M059J (cell line): ENCODE measurements around the gene MYBL2. TPM values are rescaled to one million over a fixed set of nuclear protein-coding genes. Genes with fewer than 3 reads are reported as not detected.

ENCODE experiments used
- DNase-seq: peaks from one replicate; pipeline ENCODE4 v3.0.0-alpha.2; 2012; ENCODE audit warnings: low read depth
- total RNA-seq: library from RNA; depleted of rRNA; stranded (reverse); fragments of >200 nt; shearing (Covaris generic); gene quantifications from 2 replicates; pipeline ENCODE4 v1.2.3, GENCODE V29; 2014

MYBL2 gene
- total RNA-seq, 1 experiment from 2014 or later, result 69.4 TPM

DNA sequence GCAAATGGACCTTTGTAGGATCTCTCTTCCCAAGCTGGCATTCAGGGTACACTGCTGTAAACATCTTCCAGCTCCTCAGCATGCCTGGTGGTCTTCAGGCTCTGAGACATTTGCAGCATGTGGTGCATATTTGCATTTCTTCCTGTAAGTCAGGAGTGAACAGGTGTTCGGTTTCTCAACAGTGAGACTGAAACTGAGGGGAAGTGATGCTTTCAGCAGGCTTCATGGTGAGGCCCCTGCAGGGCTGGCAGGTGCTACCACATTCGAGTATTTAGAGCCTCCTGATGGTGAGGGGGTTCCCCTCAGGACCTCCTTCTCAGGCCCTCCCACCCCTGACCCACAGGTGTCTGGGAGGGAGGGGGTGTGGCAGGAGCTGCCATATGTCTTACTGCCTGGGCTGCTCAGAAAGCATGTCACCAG, 15.1 kb downstream of the MYBL2 start:
- no peak for DNase-seq

DNA sequence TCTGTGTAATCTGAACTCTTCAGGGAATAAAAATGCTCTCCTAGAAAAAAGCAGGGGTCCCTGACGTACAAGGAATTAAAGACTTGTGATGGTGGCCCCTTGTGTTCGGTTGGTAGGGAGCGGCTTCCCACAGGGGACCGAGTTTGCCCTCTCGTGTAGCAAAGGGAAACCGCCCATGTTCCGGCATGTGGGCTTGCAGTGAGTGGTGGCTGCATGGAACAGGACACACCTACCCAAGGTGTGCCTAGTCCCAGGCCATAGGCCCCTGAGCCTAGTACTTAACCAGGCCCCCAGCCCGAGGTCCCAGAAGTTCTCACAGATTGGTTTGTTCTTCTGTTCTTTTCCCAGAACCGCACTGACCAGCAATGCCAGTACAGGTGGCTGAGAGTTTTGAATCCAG, 15.5 kb downstream of the MYBL2 start:
- DNase-seq, result no peak

DNA sequence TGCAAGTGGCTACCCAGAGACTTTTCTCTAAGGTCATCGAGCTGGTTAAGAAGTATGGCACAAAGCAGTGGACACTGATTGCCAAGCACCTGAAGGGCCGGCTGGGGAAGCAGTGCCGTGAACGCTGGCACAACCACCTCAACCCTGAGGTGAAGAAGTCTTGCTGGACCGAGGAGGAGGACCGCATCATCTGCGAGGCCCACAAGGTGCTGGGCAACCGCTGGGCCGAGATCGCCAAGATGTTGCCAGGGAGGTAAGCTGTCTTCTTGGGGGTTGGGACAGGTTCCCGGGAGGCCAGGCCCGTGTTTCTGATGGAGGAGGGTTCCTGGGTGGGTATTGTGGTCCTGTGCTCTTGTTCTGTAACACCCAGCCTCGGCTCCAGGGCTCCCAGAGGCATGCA, 19.9 kb downstream of the MYBL2 start:
- no peak for DNase-seq

DNA sequence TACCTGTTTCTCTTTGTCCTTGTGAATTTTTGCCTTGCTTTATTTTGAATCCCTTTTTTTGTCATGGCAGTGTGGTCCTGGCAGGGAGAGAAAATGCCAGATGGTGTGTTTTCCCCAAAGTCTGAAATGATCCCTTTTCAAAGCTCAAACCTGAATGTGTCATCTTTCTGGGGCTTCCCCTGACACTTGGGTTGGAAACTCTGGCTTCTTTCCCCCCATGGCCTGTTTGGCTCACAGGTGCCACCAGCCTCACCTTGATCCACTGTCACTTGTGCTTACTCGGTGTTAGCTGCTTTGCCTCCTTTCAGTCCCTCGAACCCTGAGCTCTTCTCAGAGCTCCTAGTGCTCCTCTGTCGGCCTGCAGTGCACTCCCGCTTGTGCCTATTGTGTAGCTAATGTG, 22.3 kb downstream of the MYBL2 start:
- no peak for DNase-seq

DNA sequence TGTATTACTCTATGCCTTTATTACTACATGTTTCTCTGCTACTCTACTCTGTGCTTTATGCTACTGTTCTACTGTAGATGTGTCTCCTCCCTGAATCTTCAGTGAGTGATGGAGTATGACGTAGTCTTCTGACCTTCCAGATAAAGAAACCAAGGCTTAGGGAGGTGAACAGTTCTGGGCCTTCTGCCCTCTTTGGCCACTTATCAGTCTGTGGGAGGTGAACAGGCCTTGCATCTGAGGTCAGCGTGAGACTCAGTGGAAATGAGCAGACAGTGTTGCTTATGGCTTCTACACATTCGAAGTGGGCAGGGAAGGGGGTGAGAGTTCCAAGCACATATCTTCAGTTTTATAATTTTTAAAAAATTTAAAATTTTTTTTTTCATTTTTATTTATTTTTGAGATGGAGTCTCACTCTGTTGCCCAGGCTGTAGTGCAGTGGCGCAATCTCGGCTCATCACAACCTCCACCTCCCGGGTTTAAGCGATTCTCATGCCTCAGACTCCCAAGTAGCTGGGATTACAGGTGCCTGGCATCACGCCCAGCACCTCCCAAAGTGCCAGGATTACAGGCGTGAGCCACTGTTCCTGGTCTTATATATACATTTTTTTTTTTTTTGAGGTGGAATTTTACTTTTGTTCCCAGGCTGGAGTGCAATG, 24.2 kb downstream of the MYBL2 start:
- DNase-seq, result no peak

DNA sequence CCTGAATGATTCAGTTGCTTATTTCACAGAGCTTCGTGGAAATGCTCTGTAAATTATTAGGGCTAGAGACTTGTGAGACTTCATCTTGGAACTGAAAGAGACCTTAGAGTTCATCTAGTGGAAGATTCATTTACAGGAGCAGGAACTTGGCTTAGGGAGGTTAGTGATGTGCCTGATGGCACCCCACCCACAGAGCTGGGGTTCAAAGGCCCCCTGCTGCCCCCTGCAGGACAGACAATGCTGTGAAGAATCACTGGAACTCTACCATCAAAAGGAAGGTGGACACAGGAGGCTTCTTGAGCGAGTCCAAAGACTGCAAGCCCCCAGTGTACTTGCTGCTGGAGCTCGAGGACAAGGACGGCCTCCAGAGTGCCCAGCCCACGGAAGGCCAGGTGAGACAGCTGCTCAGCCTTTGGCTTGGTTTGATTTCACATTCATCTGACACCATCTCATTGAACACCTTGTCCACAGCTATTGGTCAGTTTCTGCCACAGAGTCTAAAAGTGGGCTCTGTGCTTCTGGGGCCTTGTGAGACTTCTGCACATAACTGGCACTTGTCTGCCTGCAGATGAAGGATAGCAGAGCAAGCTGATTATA, 25.1 kb downstream of the MYBL2 start:
- peak; percentile 62 for DNase-seq

DNA sequence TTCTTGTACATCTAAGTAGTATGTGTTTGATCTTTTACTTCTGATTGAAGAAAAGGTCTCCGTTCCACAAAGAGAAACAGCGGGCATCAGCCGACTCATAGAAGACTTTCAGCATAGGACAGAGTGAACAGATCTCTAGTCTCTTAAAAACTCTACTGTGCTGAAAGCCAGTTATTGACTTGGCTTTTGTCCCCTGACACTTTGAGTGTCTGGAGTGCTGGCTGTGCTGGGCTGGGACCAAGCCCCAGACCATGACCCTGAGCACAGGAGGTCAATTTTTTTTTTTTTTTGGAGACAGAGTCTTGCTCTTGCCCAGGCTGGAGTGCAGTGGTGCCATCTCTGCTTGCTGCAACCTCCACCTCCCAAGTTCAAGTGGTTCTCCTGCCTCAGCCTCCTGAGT, 27.8 kb downstream of the MYBL2 start:
- DNase-seq, result no peak

DNA sequence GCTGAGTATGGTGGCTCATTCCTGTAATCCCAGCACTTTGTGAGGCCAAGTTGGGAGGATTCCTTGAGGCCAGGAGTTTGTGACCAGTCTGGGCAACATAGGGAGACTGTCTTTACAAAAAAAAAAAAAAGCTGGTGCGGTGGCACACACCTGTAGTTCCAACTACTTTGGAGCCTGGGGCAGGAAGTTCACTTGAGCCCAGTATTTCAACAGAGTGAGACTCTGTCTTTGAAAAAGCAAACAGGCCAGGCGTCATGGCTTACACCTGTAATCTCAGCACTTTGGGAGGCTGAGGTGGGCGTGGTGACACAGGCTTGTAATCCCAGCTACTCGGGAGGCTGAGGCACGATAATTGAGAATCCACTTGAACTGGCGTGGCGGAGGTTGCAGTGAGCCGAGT, 28.7 kb downstream of the MYBL2 start:
- no peak for DNase-seq

- no peak for DNase-seq
Measured at GRCh38 chr20:43699941-43700565, 33.1 kb downstream of the MYBL2 start.

DNA sequence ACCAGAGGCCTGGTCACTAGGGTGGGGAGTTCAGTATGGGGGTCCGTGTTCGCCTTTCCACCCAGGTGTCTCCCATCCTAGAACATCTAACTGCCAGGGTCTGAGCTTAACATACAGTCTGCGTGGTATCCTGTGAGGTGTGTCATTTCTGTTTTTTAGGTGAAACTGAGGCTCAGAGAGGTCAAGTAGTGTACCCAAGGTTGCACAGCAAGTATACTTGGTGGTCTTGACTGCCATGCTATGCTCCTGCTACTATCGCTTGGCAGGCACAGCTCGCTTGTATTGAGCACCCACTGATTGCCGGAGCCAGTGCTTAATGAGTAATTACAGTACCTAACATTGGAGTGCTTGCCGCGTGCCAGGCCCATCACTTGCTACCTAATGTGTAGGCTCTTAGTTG, 33.7 kb downstream of the MYBL2 start:
- no peak for DNase-seq

GRCh38 chr20:43702502-43702901, 35.6 kb downstream of the MYBL2 start:
- no peak for DNase-seq

- no peak for DNase-seq
Measured at GRCh38 chr20:43710370-43711044, 43.6 kb downstream of the MYBL2 start.

- DNase-seq, result no peak
Measured at GRCh38 chr20:43711098-43711654, 44.3 kb downstream of the MYBL2 start.

- no peak for DNase-seq
Measured at GRCh38 chr20:43715044-43715443, 48.1 kb downstream of the MYBL2 start.

DNA sequence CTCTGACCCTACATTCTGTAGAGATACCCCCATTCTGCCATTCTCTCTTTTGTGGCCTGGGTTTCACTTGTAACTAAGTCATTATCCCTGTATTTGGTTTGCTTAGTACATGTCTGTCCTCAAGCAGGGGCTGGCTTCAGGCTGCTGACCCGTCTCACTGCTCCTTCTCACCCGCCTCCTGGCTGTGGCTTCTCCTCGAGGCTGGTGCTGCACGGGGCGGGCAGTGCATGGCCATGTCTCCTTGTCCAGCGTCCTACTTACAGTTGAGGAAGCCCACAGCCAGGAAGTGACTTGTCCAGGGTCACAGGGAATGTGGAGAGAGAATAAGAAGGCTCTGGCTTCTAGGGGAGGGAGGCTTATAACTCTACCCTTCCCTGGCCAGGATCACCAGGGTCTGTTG, 48.6 kb downstream of the MYBL2 start:
- no peak for DNase-seq

GRCh38 chr20:43716123-43716522, 49.2 kb downstream of the MYBL2 start:
- DNase-seq, result no peak

- no peak for DNase-seq
Measured at GRCh38 chr20:43716757-43717615, 50.1 kb downstream of the MYBL2 start.

GRCh38 chr20:43717616-43717995, 50.7 kb downstream of the MYBL2 start:
- no peak for DNase-seq

DNA sequence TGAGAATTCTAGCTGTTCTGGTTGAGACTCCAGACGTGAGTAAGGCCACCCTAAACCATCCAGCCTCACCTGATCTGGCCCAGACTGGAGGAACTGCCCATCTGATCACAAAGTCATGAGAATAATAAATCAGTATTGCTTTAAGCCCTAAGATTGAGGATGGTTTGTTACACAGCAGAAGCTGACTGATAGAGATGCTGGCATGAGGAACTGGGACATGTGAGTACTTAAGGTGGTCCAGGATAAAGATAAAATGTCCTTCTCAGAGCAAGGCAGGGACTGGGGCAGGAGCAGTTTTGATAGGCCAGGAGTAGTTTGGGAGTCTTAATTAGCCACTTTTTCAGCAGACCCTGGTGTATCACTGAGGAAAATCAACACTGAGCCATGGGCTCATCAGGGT, 53.1 kb downstream of the MYBL2 start:
- DNase-seq, result no peak

- peak; percentile 25 for DNase-seq
Measured at GRCh38 chr20:43721097-43721428, 54.1 kb downstream of the MYBL2 start.

DNA sequence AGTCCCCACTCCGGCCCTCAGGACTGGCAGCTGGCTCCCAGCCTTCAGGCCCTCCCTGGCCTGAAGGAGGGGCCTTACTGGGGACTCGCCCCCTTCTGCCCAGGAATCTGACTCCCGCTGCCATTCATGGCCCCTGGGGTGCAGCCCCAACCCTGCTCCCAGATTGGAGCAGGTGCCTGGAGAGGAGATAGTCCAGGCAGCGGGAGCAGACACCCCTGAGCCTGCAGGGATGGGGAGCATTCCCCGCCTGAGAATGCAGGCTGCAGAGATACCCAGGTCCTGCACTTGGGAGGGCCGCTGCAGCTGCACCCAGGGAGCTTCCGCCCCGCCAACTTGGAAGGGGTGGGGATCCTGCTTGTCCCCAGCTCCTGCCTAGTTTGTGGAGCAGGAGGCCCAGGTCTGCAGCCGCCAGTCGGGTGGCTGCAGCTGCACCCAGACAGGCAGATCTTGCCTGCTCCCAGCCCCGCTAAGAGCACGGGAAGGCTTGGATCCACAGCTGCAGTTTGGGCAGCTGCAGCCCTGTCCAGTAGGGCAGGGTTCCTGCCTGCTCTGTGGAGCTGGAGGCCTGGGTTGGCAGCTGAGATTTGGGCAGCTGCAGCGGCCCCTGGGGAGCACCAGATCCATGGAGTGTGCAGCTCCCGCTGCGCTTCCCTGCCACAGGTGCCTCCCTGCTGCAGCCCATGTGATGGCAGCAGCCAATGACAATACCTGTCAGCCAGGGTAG, 54.7 kb downstream of the MYBL2 start:
- DNase-seq, result no peak
